Measurements from ENCODE around the gene GIN1.

DNA sequence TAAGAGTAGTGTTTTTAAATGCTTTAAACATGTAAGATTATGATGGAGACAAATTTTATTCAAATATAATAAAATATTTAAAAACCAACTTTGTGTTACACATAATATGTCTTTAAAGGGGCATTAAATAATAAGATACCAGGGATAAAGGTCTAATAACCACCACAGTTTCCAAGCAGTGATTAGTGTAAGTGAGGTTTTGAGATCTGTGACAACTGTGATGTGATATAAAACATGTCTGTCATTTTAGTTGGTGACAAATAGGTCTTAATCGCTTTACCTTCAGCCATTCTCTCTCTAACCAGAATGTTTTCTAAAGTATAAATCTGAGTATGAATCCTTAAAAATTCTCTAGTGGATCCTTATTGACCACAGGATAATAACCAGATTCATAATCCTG is 28.3 kb upstream of the GIN1 start:
- TF ChIP-seq, protein P1, sequence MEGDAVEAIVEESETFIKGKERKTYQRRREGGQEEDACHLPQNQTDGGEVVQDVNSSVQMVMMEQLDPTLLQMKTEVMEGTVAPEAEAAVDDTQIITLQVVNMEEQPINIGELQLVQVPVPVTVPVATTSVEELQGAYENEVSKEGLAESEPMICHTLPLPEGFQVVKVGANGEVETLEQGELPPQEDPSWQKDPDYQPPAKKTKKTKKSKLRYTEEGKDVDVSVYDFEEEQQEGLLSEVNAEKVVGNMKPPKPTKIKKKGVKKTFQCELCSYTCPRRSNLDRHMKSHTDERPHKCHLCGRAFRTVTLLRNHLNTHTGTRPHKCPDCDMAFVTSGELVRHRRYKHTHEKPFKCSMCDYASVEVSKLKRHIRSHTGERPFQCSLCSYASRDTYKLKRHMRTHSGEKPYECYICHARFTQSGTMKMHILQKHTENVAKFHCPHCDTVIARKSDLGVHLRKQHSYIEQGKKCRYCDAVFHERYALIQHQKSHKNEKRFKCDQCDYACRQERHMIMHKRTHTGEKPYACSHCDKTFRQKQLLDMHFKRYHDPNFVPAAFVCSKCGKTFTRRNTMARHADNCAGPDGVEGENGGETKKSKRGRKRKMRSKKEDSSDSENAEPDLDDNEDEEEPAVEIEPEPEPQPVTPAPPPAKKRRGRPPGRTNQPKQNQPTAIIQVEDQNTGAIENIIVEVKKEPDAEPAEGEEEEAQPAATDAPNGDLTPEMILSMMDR (conservative IDR thresholded peaks at IDR 0.05 in 1 of 2, IDR thresholded peaks at IDR 0.05 in 1 of 2; ENCODE audit: low read depth in 1 of 2, low read length in 2 of 2), result no peak
- TF ChIP-seq EZH2 (IDR thresholded peaks at IDR 0.05; ENCODE audit: low read length, missing control alignments), result no peak
